ENCODE data around the gene ODR4.
"Not testable (repeated sequence)": the region's sequence is repeated elsewhere in the genome, so short reads cannot be mapped to it uniquely, and the experiment has no call there.

Gene ODR4

DNA sequence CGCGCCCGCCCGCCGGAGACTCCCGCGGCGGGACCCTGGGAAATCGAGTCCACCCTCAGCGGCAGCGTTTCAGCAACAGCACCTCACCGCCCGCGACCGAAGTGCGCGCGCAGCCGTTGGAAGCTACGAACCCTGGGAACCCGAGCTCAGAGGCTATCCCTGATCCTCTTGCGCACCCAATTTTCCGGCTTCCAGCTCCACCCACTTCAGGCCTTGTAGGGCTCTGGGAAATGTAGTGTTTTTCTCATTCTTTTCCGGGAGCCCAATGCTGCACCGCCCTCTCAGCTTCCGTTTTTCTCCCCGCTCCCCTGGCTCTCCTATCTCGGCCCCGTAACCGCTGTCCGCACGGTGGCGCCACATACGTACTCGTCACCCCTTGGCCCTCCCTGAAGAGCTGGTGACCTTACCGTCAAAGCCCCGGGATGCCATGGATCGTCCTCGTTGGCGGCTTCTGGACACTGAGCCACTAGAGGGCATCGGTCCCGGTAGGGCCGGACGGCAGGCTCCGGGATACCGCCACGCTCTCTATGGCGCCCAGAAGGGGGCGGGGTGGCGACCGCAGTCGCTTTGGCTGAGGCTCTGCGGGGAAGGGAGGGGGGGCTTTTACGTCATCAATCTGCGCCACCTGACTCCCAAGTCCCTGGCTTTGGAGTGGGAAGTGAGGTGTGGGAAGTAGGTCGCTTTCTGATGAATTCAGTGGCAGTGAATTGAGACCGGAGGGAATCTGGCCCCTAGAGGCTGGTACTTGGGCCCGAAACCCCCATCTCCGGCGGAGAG lies at the start of gene ODR4, which contains the start of gene TPR:
Gene ODR4 (plus strand): TSS at position 687 of the 777 bp plus-strand sequence. CDS start 3,948 bp downstream, outside the sequence.
Gene TPR (minus strand): TSS at position 102 of the 777 bp plus-strand sequence. CDS start 225 bp downstream, outside the sequence.
- DNase-seq = peak; percentile 100

DNA sequence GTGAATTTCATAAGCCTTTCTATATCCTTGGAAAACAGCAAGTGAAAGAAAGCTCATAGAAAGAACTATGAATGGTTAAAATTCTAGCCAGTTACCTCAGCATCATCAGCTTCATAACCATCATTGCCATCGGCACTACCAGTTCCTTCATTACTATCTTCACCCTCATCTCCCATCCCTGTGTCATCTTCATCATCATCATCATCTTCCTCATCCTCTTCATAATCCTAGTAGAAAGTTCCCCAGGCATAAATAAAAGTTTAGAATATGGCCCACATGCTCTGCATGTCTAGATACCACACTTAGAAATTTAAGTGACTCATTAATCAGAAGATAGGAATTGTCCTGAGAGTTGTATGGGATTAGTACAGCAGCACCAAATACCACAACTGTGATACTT lies 49.6 kb upstream of the ODR4 start:
- no peak for DNase-seq

DNA sequence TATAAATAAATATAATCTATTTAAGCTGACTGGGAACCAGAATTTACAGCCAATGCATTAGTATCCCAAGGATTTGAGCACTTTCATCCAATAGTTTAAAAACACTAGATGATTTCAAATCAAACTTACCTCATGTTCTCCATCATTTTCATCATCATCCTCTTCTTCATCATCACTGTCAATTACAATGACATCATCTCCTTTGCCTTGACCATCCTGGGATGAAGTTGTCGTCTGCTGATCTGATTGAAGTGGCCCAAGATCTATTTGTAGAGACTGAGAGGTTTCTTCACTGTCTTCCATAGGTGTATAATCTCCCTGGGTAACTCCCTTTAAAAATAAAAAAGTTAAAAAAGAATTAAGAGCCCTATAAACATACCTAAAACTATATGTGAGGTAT lies 48.3 kb upstream of the ODR4 start:
- no peak for DNase-seq

DNA sequence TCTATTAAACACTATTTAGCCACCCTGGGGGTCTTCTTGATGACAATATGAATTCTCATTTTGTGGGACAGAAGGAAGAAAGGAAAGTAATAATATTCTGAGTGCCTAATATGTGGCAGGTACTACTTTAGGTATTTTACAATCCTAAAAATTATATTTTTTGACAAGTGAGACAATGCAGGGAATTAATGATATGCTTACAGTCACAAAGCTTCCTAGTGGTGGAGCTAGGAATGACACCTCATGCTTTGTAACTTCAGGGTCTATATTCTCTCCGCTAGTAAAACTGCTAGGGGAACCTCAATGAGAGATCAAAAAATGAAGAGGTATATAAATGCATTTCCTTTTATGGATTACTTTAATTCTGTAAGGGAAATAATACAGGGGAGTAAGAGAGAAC lies 44.9 kb upstream of the ODR4 start:
- no peak for DNase-seq

DNA sequence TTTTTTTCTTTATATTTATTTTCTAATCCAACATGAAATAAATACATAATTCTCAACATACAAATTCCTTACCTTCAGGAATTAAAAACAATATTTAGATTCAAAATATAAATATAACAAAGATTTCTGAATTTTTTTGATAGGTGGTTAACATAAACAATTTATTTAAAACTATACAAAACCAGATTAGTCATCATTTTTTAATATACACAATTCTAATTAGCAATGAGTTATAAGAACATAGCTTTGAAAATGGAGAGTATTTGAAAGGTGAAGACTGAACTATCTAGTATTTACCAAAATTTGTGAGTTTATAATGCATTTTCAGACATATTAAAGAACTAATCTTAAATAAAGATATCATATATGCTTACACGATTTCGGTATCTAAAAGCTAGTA lies 38.1 kb upstream of the ODR4 start:
- no peak for DNase-seq

DNA sequence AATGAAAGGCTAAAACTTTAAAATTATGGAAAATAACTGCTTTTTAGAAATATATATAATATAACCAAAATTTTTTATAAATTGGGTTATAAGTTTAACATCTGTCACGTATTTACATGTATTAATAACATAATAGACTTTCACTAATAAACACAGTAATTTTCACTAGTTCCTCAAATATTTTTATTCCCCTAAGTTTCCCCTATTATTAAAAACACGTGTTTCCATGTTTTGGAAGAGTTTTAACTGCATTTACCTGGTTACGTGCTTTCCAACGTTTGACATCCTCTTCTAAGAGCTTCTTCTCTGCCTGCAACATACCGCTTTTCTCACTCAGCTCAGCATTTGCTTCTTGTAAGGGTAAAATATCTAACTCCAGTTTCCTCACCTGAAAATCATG lies 34.9 kb upstream of the ODR4 start:
- no peak for DNase-seq

DNA sequence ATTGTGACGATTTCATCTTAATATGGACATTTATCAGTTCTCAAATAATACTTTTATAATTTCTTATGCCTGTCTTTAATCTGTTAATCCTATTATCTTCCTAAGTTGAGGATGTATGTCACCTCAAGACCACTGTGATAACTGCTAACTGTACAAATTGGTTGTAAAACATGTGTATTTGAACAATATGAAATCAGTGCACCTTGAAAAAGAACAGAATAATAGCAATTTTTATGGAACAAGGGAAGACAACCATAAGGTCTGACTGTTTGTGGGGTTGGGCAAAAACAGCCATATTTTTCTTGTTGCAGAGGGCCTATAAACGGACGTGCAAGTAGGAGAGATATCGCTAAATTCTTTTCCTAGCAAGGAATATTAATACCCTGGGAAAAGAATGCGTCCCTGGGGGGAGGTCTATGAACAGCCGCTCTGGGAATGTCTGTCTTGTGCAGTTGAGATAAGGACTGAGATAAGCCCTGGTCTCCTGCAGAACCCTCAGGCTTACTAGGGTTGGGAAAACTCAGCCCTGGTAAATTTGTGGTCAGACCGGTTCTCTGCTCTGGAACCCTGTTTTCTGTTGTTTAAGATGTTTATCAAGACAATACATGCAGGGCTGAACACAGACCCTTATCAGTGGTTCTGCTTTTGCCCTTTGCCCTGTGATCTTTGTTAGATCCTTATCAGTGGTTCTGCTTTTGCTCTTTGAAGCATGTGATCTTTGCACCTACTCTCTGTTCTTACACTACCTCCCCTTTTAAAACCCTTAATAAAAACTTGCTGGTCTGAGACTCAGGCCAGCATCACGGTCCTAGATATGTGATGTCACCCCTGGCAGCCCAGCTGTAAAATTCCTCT lies 27.6 kb upstream of the ODR4 start:
- DNase-seq = not testable (repeated sequence)

DNA sequence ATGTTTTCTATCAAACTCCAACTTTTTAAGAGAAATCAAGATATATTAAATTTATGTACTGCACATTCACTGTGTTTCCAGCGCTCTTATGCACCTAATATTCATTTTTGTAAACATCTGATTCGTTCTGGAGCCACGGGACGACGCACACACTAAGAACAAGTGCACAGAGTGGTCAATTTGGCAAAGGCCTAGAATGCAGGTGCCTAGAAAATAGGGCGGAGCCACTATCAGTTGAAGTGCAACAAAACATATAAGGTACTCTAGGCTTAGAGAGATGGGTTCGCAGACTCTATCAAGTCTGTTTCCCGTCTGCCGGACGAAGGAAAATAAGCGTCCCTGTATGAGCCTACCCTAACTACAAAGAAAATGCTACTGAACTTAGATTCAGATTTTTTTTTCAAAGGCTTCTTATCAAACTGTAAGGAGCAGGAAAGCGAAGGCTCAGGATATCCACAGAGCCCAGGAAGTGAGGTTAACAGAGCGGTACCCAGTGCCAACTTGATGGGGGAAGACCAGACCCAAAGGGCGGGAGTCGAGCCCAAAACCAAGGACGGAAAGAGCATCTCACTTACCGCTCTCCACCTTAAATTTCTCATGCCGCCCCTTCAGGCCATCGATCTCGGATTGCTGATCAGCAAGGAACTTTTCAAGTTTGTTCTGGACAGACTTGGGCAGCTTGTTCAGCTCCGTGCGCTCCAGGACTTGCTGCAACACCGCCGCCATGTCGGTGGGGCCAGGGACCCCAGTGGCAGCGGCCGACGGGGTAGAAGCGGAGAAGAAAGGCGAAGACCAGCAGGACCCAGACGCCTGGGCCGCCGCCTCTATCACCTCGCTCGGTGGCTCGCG lies 1.1 kb upstream of the ODR4 start:
- no peak for DNase-seq

DNA sequence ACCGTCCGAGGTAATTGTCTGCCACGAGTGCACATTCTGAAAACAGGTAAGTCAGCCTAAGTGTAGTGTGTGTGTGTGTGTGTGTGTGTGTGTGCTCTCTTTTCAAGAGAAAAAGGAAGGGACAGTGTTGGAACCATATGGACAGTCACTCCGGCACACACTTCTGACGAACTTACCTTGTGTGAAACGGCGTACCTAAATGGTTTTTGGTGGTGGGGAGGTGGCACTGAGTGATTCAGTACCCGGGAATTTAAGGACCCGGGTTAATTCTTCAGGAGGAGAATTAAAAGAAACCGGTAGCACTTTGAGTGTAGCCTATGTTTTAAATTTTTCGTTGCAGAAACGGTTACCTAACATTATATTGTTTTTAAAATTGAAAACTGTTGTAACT lies 286 bp downstream of the ODR4 start:
- no peak for DNase-seq

DNA sequence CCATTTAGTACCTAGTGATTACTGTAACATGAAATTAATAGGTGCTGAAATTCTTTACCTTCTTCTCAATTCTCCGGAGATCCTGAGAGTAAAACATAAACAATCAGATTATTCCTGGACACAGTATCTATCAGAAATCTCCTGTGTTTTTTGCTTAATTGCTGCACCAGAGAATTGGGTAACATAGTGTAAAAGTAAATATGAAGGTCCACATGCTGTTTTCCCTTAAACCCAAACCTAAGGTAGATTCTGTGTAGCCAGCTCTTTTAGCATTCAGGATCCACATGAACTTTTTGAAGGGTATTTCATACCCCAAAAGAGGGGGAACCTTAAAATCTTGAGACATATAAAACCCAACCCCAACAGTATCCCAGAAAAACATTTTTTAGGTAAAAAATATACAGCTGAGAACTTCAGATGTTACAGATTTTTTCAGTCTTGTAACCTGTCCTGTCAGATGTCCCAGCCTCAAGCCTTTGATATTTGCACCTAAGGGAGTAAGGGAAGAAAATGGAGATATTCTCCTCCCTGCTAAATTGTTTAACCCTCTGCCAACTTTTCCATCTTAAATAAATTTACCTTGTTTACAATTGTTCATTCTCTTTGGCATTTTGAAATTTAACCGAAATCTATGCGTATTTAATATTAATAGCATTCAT lies 11.2 kb downstream of the ODR4 start:
- DNase-seq = no peak

DNA sequence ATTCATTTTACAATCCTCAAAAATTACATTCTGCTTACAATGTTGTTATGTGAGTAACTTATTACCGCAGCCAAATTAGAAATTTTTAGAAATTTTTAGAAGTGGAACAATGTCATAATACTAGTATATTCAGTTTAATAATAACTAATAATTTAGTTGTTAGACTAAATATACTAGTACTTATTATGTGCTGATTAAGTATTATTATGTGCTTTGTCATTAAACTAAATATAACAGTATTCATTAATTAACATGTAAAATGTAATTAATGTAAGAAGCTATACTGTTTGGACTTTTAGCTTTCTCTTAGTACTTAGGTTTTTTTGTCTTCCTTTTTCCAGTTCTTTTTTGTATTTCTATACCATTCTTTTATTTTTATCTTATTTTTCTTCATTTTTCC lies 15.3 kb downstream of the ODR4 start:
- DNase-seq = no peak

DNA sequence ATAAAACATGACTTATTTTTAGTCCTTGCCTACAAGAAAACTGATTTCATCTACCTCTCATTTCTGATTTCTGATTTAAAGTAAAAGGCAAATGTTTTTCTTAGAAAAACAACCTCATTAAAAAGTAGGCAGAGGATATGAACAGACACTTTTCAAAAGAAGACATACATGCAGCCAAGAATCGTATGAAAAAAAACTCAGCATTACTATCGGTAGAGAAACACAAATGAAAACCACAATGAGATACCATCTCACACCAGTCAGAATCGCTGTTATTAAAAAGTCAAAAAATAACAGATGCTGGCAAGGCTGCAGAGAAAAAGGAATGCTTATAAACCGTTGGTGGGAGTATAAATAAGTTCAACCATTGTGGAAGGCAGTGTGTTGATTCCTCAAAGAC lies 16.2 kb downstream of the ODR4 start:
- no peak for DNase-seq

DNA sequence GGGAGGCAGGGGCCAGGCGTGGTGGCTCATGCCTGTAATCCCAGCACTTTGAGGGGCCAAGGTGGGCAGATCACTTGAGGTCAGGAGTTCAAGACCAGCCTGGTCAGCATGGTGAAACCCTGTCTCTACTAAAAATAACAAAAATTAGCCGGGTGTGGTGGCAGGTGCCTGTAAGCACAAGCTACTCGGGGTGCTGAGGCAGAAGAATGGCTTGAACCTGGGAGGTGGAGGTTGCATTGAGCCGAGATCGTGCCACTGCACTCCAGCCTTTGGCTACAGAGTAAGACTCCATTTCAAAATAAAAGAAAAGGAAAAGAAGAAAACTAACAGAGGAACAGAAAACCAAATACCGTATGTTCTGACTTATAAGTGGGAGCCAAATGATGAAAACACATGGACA lies 17.1 kb downstream of the ODR4 start:
- DNase-seq = not testable (repeated sequence)

DNA sequence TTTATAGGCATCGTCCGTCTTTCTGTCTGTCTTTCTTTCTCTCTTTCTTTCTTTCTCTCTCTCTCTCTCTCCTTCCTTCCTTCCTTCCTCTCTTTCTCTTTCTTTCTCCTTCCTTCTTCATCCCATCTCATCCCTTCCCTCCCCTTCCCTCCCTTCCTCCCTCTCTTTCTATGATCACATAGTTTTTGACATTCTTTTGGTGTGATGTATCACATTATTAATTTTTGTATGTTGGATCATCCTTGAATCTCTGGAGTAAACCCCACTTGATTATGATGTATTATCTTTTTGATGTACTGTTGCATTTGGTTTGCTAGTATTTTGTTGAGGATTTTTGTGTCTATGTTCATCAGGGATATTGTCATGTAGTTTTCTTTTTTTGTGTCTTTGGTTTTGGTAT lies 25.8 kb downstream of the ODR4 start:
- DNase-seq = not testable (repeated sequence)

DNA sequence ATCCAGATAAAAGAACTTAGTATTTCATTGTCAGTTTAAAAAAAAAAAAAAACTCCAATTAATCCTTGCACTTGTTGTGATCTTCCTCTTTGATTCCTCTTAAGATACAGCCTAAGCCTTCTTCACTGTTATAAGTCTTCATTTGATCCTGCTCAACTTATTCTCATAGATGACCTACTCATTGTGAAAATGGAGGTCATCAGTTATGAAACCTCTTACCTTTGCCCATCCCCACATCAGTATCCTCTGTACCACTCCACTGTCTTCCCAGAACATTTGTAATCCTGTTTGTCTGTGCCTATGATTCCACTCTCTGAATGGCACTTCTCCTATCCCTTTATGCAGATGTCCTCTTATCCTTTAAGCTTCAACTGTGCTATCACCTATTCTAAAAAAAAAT lies 28.0 kb downstream of the ODR4 start:
- DNase-seq = no peak

DNA sequence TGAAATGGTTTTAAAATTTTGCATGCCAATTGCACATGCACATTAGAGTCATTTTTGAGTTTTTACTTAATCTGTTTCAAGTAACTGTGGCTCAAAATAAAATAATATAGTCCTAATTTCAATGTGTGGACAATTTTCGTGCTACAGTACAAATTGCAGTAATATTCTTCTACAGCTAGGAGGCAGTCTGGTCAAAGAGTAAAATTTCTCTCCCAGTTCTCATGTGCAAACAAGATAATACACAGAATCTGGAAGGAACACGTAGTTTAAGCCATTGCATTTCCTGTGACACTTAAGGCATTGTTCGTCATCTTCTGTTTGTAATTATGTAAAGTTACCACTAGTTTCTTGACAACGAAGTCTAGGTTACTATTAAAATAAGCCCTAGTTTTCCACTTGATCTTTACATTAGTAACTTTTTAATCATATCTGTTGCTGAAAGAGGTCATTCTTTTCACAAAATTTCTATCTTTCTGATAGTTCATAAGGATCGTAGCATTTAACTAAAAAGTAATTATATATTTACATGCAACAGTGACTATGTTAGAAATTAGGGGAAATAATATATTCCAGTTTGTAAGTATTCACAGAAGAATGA lies 28.9 kb downstream of the ODR4 start:
- no peak for DNase-seq

DNA sequence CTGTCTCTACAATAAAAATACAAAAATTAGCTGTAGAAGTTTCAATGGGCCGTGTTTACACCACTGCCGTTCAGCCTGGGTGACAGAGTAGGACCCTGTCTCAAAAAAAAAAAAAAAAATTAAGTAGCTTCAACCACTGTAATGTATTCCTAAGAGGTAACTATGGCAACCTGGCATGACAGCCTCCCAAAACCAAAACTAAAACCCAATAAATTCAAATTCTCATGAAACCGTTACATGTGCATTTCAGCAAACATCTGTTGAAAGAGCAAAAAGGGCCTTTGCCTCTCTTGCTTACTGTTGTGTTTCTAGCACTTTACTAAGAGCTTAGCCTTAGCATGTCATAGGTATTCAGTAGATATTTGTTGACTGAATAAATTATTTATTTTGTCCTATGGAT lies 33.5 kb downstream of the ODR4 start:
- no peak for DNase-seq

DNA sequence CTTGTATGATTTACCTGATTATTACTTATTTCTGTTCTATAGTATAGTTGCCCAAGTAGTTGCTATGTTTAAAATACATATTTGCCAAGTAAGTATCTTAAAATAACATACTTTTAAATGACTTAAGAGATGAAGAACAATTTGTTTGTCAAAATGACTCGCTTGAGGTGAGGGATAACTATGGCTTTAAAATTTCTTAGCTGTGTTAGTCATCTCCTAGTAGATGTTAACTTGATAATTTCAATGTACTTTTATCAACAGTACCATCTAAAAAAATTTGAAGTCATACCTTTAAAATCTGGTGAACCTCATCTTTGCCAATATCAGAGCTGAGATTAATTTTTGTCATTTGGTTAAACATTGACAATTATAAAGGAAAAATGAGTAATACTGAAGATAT lies 37.7 kb downstream of the ODR4 start:
- no peak for DNase-seq

DNA sequence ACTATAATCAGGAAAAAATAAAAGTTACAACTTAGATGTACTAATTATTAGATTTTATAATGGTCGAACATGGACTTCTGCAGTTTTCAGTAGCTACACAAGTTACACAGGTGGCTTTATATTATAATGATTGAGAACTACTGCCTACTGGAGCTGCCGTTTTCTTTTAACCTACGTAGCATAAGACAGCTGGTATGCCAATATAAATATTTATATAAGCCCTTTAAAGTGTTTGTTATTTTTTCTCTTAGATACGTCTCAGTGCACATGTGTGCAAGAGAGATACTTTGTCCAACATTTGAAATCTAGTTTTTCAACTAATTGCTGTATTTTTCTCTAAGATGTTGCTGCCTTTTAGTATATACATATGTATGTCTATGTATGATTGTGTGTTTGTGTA lies 42.9 kb downstream of the ODR4 start:
- no peak for DNase-seq

DNA sequence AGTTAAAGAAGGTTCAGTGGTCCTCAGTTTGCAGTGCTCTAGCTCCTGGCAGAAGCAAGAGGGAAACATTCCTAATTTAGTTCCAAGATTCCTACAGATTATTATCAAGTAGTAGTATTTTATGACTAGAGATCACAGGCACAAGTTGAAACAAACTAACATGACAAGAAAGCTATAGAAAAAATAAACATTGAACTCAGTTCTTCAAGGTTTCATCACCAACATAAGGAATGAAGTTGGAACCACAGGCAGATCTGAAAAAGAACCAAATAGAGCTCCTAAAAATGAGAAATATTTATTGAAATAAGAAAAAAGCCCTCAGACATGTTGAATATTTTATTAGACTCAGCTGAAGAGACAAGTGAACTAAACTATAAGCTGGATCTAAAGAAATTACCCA lies 44.7 kb downstream of the ODR4 start:
- no peak for DNase-seq

DNA sequence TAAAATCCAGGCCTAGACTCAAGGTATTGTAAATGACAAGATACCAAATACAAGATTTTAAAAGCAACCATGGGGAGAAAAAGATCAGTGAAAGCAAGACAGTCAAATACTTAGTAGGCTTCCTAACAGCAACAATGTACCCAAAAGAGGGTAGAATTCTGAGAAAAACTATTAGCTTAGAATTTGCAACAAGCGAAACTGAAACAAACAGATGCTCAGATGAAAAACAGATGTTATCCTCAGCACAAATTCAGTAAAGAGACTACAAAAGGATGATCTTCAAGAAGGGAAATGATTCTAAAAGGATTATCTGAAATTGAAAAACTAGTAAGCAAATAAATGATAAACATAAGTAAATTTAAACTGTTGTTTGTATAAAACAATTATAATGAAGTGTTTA lies 45.3 kb downstream of the ODR4 start:
- no peak for DNase-seq

DNA sequence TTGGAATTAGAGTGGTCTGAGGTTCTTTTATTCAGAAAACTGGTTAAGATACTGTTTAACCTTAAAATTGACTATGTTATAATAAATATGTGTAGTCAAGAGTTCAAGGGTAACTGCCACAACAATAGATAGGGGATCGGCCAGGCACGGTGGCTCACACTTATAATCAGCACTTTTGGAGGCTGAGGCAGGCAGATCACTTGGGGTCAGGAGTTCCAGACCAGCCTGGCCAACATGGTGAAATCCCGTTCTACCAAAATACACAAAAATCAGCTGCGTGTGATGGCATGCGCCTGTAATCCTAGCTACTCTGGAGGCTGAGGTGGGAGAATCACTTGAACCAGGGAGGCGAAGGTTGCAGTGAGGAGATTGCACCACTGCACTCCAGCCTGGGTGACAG lies 45.8 kb downstream of the ODR4 start:
- DNase-seq = no peak
